Adrenal gland (tissue), 12 donors: ENCODE data around the gene IGDCC3. TPM values are rescaled to one million over a fixed set of nuclear protein-coding genes. Genes with fewer than 3 reads are reported as not detected.
A peak's percentile ranks its signal among the peaks of the same experiment; 100 is the strongest.

Experiments
- DNase-seq, 7 donors: peaks; one replicate each; pipeline ENCODE4 v3.0.0-alpha.2; 2019 to 2020
- H3K27ac ChIP-seq, 5 donors: fragments of 200-600 bp; sonication (generic) in 4 of 5; 1 replicate in 3 of 5; 2 replicates in 2 of 5; pipeline versions ENCODE4 v1.5.1 to v1.8.0; 2016 to 2020; ENCODE audit warnings: mild to moderate bottlenecking in 1 of 5
- H3K27me3 ChIP-seq: fragments of 200-600 bp; 2 replicates; pipeline ENCODE4 v1.8.0; 2021
- H3K36me3 ChIP-seq, 2 donors: fragments of 200-600 bp; replicated peaks in 1 of 2; 1 replicate in 1 of 2; 2 replicates in 1 of 2; pipeline versions ENCODE4 v1.5.1 to v1.8.0; 2018 to 2022
- H3K4me1 ChIP-seq, 2 donors: fragments of 200-600 bp; replicated peaks in 1 of 2; 1 replicate in 1 of 2; 2 replicates in 1 of 2; pipeline versions ENCODE4 v1.5.1 to v1.8.0; 2018 to 2021
- H3K4me3 ChIP-seq, 4 donors: fragments of 200-600 bp; sonication (generic) in 3 of 4; one replicate each; pipeline ENCODE4 v1.5.1; 2016 to 2018
- H3K9me3 ChIP-seq, 3 donors: fragments of 200-600 bp; sonication (generic) in 1 of 3; replicated peaks in 1 of 3; 1 replicate in 2 of 3; 2 replicates in 1 of 3; pipeline versions ENCODE4 v1.5.1 to v1.8.0; 2016 to 2021
- POLR2A ChIP-seq, 2 donors: fragments of 450-650 bp; IDR thresholded peaks; one replicate each; pipeline ENCODE4 v1.6.1; 2017; ENCODE audit warnings: antibody characterized with exemption in 2 of 2, mild to moderate bottlenecking in 2 of 2, moderate library complexity in 1 of 2
- WGBS, 4 donors: extraction: QIAGEN DNeasy Blood & Tissue Kit in 2 of 4; methylation state at CpG; one replicate each; pipeline versions ENCODE4 v1.1.5 to v1.1.7; 2013 to 2017; 5-methylcytosine and 5-hydroxymethylcytosine counted together
- intact Hi-C, 2 donors: fragments of 100-400 bp; cut with DNase I; formaldehyde crosslinking; loops; one replicate each; pipeline versions ENCODE4 v1.14.1 to v1.15.0; 2022 to 2023
- polyA plus RNA-seq, 3 donors: library from polyadenylated mRNA; stranded (reverse); fragments of 200-250 nt in 2 of 3; fragments of 350-450 nt in 1 of 3; fragmentation: Illumina TruSeq in 1 of 3; extraction: RNeasy Lipid Tissue Mini Kit (QIAGEN cat#74804) in 1 of 3; gene quantifications; one replicate each; pipeline ENCODE4 v1.2.3, GENCODE V29; 2013 to 2014
- total RNA-seq, 9 donors: library from RNA; depleted of rRNA in 4 of 9; stranded (reverse); fragments of >200 nt in 4 of 9; fragments of 120-200 nt in 1 of 9; fragmentation: NEBNext Ultra II Directional in 1 of 9; extraction: Animal tissue kit (Norgen Biotek cat#: 25700) in 1 of 9; gene quantifications; one replicate each; pipeline versions ENCODE4 v1.1.0 to v1.2.4, GENCODE V29; 2013 to 2023
- TF ChIP-seq, protein P1 (sequence below), 6 experiments: fragments of 450-650 bp in 4 of 6; fragments of 200-600 bp in 2 of 6; sonication (generic) in 1 of 6; IDR thresholded peaks; 1 replicate in 5 of 6; 2 replicates in 1 of 6; pipeline versions ENCODE4 v1.5.1 to v1.8.0; 2016 to 2021; ENCODE audit warnings: antibody characterized with exemption in 6 of 6, mild to moderate bottlenecking in 2 of 6, moderate library complexity in 1 of 6
- donor health status: healthy with polysubstance abuse.
- donor health status: Bipolar disorder and iron deficiency.
- donor health status: DM: yes; HTN: yes; CAD: no.
- donor health status: DM: no; HTN: no; CAD: no.
- donor health status: DM: no; HTN: no; CAD: no.
- donor health status: DM: yes; HTN: yes; CAD: no.

IGDCC3 gene
- total and polyA plus RNA-seq, 12 donors = 0.13 to 0.39 (median 0.29) TPM; not detected in 7

GRCh38 chr15:65292938-65293518 is 84.8 kb downstream of the IGDCC3 start:
- DNase-seq = no peak
- Histone ChIP-seq H3K4me1 (peaks cover 4 to 19% of the 10 kb centered on the region in 2 donors), H3K27me3 (no peaks in the 10 kb centered on the region), H3K36me3 (no peaks in the 10 kb centered on the region), H3K27ac (no peak overlapping the region), H3K9me3 (no peaks in the 10 kb centered on the region), H3K4me3 (no peak overlapping the region)
- intact Hi-C loops = no loop called here
- 65 to 81% (median 71%) methylated on average over 1 of the region's 1 CpG for WGBS, 4 donors
- TF ChIP-seq, protein P1, sequence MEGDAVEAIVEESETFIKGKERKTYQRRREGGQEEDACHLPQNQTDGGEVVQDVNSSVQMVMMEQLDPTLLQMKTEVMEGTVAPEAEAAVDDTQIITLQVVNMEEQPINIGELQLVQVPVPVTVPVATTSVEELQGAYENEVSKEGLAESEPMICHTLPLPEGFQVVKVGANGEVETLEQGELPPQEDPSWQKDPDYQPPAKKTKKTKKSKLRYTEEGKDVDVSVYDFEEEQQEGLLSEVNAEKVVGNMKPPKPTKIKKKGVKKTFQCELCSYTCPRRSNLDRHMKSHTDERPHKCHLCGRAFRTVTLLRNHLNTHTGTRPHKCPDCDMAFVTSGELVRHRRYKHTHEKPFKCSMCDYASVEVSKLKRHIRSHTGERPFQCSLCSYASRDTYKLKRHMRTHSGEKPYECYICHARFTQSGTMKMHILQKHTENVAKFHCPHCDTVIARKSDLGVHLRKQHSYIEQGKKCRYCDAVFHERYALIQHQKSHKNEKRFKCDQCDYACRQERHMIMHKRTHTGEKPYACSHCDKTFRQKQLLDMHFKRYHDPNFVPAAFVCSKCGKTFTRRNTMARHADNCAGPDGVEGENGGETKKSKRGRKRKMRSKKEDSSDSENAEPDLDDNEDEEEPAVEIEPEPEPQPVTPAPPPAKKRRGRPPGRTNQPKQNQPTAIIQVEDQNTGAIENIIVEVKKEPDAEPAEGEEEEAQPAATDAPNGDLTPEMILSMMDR (IDR thresholded peaks at IDR 0.05) = no peak
- no peak for TF ChIP-seq POLR2A (IDR thresholded peaks at IDR 0.05)

GRCh38 chr15:65290228-65290627 is 87.6 kb downstream of the IGDCC3 start:
- Histone ChIP-seq H3K36me3 (no peaks in the 10 kb centered on the region), H3K27me3 (no peaks in the 10 kb centered on the region), H3K27ac (no peak overlapping the region), H3K4me1 (peaks cover 7 to 9% of the 10 kb centered on the region in 2 donors), H3K4me3 (no peak overlapping the region), H3K9me3 (no peaks in the 10 kb centered on the region)
- intact Hi-C loops = no loop called here
- no peak for DNase-seq
- TF ChIP-seq, protein P1 (IDR thresholded peaks at IDR 0.05) = no peak
- TF ChIP-seq POLR2A (IDR thresholded peaks at IDR 0.05) = no peak
- WGBS, 4 donors = 81 to 88% (median 87%) methylated on average over 7 of the region's 7 CpGs

DNA sequence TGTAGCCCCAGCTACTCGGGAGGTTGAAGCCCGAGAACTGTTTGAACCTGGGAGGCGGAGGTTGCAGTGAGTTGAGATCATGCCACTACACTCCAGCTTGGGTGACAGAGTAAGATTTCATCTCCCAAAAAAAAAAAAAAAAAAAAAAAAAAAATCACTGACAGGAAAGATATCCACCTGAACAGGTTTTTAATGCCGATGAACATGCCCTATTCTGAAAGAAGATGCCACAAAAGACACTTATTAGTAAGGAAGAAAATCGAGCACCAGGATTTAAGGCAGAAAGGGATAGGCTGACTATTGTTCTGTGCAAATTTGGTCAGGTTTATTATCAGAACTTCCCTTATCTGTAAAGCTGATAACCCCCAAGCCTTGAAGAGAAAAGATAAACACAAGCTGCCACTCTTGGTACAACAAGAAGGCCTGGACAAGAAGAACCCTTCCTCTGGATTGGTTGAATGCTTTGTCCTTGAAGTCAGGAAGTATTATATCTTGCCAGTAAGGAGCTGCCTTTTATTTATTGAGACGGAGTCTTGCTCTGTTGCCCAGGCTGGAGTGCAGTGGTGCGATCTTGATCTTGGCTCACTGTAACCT is 88.4 kb downstream of the IGDCC3 start:
- Histone ChIP-seq H3K27me3 (no peaks in the 10 kb centered on the region), H3K36me3 (no peaks in the 10 kb centered on the region), H3K9me3 (no peaks in the 10 kb centered on the region), H3K27ac (no peak overlapping the region), H3K4me1 (peaks cover 8 to 10% of the 10 kb centered on the region in 2 donors), H3K4me3 (no peak overlapping the region)
- whole genome bisulfite sequencing, 4 donors = 68 to 71% (median 69%) methylated on average over 7 of the region's 7 CpGs
- TF ChIP-seq, protein P1 (IDR thresholded peaks at IDR 0.05) = no peak
- TF ChIP-seq POLR2A (IDR thresholded peaks at IDR 0.05) = no peak
- intact Hi-C loops = no loop called here
- peak in 1 of 7 donors; percentile 9 for DNase-seq

DNA sequence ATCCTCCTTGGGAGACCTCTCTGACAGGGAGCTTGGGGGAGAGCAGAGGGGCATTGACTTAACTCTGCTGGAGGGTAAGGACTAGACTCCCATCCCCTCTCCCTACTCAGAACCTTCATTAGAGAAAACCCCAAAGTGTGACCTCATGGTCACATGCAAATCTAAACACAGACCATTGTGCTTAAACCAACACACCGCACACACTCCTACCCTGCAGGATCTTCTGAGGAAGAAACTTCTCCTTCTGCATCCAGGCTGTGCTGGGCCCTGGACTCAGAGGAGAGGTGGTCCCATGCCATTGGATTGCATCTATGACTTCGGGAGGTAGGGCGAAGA is 90.3 kb downstream of the IGDCC3 start:
- 83 to 95% (median 92%) methylated on average over 3 of the region's 3 CpGs for WGBS, 4 donors
- no peaks in the 10 kb centered on the region for H3K9me3 ChIP-seq
- H3K27ac ChIP-seq = peak overlapping the region in 3 of 5 donors; percentile 30 to 94 (median 90)
- no peaks in the 10 kb centered on the region for H3K36me3 ChIP-seq
- H3K4me1 ChIP-seq = peaks cover 8 to 14% of the 10 kb centered on the region in 2 donors
- no peak for TF ChIP-seq POLR2A (IDR thresholded peaks at IDR 0.05)
- TF ChIP-seq, protein P1 (IDR thresholded peaks at IDR 0.05) = no peak
- intact Hi-C loops = no loop called here
- peak overlapping the region in 1 of 4 donors; percentile 71 for H3K4me3 ChIP-seq
- H3K27me3 ChIP-seq = no peaks in the 10 kb centered on the region
- no peak for DNase-seq
